HG02759 (cell line): Measurements from ENCODE around the gene KRTAP9-9.
"Not testable (repeated sequence)": the region's sequence is repeated elsewhere in the genome, so short reads cannot be mapped to it uniquely, and the experiment has no call there.

Experiments used
- ATAC-seq: cut with Tn5 transposase; IDR thresholded peaks from one replicate; pipeline ENCODE4 v1.9.1; 2021; ENCODE audit warnings: mild to moderate bottlenecking, moderate library complexity; ENCODE audit not compliant: unreplicated experiment

Gene KRTAP9-9

DNA sequence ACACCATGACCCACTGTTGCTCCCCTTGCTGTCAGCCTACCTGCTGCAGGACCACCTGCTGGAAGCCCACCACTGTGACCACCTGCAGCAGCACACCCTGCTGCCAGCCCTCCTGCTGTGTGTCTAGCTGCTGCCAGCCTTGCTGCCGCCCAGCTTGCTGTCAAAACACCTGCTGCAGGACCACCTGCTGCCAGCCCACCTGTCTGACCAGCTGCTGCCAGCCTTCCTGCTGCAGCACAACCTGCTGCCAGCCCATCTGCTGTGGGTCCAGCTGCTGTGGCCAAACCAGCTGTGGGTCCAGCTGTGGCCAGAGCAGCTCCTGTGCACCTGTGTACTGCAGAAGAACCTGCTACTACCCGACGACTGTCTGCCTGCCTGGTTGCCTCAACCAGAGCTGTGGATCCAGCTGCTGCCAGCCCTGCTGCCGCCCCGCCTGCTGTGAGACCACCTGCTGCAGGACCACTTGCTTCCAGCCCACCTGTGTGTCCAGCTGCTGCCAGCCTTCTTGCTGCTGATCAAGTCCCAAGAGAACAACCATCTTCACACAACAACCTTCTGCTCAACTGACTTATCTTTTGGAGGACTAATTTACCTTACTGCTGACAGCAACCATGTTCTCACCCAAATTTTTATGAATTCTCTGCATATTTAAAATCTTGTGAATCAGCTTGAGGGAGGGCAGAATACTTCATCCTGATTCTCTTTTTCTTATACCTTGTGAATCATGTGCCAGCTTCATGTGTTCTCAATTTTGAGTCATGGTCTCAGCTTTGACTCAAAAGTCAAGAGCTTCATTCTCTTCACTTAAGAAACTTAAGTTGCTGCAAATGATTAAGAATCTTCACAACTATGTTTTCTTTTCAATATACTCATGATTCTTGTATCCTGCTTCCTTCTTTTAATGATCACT lies at the start of gene KRTAP9-9:
TSS of gene KRTAP9-9 (plus strand) at position 4 of the 910 bp plus-strand sequence.
- ATAC-seq: not testable (repeated sequence)

DNA sequence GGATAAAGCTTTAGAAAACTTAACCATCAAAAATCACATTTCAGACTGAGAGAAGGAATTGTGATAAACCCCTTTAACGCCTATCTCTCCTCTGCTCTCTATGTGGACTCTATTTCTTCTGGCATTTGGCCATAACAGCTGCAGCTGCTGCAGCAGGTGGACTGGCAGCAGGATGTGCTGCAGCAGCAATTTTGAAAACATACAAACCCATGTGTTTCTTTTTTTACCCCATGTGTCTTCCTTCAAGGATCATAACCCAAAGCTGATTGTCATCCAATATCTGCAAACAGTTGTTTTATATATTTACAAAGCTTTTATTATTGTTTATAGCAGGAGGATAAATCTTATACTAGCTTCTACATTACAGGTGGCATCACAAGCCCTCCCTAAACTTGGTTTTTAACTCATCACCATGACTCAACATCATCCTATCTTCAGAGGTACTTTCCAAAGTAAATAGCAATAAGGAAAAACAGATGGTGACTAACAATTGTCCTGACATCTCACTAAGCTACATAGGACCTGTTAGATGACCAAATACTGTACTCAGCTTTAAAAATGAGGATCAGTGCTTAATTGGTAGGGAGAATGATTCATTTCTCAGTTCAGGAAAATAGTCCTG lies 43.2 kb upstream of the KRTAP9-9 start:
- ATAC-seq: no peak

DNA sequence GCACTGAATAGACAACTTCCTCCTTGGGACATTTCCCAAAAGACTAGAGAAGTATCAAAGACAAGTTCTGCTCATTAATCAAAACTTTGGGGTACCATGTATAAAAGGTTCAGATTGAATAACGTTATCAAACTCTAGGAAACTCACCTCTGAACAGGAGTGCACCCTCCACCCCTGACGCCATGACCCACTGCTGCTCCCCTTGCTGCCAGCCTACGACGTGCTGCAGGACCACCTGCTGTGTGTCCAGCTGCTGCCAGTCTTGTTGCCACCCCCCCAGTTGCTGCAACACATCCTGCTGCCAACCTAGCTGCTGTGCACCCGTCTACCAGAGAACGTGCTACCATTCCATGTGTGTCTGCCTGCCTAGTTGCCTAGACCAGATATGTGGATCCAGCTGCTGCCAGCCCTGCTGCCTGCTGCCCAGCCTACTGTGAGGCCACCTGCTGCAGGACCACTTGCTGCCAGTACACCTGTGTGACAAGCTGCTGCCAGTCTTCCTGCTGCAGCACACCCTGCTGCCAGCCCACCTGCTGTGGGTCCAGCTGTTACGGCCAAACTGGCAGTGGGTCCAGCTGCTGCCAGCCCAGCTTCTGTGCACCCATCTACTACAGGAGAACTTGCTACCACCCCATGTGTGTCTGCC lies 42.5 kb upstream of the KRTAP9-9 start:
- no peak for ATAC-seq

DNA sequence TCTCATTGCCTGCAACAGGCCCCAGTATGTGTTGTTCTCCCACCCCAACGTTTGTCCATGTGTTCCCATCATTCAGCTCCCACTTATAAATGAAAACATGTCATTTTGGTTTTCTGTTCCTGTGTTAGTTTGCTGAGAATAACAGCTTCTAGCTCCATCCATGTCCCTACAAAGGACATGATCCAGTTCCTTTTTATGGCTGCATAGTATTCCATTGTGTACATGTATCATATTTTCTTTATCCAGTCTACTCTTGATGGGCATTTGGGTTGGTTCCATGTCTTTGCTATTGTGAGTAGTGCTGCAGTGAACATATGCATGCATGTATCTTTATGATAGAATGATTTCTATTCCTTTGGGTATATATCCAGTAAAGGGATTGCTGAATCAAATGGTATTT lies 39.5 kb upstream of the KRTAP9-9 start:
- no peak for ATAC-seq

DNA sequence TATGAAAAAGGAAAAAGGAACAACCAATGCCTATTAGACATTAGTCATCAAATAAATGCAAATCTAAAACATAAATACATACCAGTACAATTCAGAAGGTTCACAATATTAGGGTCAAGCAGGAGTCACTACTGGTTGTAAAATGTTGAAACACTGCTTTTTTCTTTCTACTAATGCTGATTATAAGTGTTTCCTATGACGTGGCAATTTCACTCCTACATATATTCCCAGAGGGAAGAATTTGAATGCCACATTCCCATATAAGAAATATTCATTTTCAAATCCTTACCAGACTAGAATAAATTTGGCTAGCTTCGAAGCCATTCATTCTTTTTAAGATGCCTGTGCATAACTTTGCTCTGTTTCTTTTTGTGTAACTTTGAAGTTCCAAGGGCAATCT lies 31.4 kb upstream of the KRTAP9-9 start:
- no peak for ATAC-seq

DNA sequence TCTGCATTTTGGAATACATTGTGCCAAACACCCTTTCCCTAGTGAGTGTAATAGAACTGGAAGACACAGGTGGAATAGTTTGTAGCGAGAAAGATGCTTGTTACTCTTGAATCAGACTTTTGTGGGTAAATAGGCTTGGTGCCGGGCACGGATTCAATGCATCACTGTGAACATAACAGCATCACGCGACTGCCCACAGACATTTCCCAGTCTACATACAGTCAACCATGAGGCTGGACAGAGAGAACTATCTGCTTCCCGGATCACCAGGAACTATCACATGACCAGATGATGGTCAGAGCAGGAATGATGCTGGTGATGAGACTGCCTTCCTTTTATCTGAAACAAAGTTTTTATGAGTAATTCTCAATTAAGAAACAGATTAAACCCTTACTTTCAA lies 29.1 kb upstream of the KRTAP9-9 start:
- no peak for ATAC-seq

DNA sequence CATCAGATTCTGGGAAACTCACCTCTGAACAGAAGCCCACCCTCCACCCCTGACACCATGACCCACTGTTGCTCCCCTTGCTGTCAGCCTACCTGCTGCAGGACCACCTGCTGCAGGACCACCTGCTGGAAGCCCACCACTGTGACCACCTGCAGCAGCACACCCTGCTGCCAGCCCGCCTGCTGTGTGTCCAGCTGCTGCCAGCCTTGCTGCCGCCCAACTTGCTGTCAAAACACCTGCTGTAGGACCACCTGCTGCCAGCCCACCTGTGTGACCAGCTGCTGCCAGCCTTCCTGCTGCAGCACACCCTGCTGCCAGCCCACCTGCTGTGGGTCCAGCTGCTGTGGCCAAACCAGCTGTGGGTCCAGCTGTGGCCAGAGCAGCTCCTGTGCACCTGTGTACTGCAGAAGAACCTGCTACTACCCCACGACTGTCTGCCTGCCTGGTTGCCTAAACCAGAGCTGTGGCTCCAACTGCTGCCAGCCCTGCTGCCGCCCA lies 28.5 kb upstream of the KRTAP9-9 start, which contains the start of gene KRTAP9-2:
TSS of gene KRTAP9-2 (plus strand) at position 51 of the 498 bp plus-strand sequence. CDS start at position 58, 7 bp downstream.
- ATAC-seq: not testable (repeated sequence)

DNA sequence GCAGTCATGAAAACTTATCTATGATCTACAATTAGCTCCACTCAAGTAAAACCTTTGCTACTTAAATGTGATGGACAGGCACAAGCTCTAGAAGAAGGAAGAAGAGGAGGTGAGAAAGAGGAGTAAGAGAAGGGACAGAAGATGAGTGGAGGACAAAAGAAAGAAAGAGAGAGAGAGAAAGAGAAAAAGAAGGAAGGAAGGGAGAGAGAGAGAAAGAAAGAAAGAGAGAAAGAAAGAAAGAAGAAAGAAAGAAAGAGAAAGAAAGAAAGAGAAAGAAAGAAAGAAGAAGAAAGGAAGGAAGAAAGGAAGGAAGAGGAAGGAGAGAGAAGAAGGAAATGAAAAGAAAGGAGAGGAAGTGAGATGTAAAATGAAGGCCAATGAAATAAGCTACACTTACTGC lies 25.1 kb upstream of the KRTAP9-9 start:
- ATAC-seq: no peak

DNA sequence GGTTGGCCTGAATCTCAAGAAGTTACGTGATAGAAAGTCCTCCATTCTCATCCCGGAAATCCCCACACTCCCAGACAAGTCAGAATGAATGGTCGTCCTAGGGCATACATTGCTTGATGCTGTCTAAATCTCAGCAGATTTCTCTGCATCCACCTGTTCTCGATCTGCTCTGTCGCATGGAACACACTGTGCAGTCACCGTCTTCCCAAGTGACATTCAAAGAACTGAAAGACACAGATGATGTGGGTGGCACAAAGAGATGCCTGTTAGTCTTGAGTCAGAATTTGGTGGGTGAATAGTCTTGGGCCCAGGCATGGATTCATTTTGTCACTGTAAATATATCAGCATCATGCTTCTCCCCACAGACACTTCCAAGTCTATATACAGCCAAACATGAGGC lies 23.5 kb upstream of the KRTAP9-9 start:
- no peak for ATAC-seq

DNA sequence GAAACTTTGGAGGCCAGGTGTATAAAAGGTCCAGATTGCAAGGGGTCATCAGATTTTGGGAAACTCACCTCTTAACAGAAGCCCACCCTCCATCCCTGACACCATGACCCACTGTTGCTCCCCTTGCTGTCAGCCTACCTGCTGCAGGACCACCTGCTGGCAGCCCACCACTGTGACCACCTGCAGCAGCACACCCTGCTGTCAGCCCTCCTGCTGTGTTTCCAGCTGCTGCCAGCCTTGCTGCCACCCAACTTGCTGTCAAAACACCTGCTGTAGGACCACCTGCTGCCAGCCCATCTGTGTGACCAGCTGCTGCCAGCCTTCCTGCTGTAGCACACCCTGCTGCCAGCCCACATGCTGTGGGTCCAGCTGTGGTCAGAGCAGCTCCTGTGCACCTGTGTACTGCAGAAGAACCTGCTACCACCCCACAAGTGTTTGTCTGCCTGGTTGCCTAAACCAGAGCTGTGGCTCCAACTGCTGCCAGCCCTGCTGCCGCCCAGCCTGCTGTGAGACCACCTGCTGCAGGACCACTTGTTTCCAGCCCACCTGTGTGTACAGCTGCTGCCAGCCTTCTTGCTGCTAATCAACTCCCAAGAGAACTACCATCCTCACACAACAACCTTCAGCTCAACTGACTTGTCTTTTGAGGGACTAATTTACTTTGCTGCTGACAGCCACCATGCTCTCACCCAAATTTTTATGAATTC lies 22.6 kb upstream of the KRTAP9-9 start, which contains the start of gene KRTAP9-3:
TSS of gene KRTAP9-3 (plus strand) at position 51 of the 707 bp plus-strand sequence. CDS start at position 104, 53 bp downstream.
- not testable (repeated sequence) for ATAC-seq

DNA sequence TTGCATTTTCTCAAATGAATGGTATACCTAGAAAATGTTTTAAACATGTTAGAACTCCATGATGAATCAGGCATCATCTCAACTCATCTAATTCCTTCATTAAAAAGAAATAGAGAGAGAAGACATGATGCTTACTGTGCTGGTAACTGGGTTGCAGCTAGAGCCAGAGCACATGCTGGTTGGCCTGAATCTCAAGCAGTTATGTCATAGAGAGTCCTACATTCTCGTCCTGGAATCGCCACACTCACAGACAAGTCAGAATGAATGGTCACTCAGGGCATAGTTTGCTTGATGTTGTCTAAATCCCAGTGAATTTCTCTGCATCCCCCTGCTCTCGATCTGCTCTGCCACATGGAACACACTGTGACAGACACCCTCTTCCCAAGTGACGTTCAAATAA lies 18.1 kb upstream of the KRTAP9-9 start:
- not testable (repeated sequence) for ATAC-seq

DNA sequence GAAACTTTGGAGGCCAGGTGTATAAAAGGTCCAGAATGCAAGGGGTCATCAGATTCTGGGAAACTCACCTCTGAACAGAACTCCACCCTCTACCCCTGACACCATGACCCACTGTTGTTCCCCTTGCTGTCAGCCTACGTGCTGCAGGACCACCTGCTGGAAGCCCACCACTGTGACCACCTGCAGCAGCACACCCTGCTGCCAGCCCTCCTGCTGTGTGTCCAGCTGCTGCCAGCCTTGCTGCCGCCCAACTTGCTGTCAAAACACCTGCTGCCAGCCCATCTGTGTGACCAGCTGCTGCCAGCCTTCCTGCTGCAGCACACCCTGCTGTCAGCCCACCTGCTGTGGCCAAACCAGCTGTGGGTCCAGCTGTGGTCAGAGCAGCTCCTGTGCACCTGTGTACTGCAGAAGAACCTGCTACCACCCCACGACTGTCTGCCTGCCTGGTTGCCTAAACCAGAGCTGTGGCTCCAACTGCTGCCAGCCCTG lies 17.2 kb upstream of the KRTAP9-9 start, which contains the start of gene KRTAP9-8:
TSS of gene KRTAP9-8 (plus strand) at position 51 of the 489 bp plus-strand sequence. CDS start at position 104, 53 bp downstream.
- ATAC-seq: not testable (repeated sequence)

DNA sequence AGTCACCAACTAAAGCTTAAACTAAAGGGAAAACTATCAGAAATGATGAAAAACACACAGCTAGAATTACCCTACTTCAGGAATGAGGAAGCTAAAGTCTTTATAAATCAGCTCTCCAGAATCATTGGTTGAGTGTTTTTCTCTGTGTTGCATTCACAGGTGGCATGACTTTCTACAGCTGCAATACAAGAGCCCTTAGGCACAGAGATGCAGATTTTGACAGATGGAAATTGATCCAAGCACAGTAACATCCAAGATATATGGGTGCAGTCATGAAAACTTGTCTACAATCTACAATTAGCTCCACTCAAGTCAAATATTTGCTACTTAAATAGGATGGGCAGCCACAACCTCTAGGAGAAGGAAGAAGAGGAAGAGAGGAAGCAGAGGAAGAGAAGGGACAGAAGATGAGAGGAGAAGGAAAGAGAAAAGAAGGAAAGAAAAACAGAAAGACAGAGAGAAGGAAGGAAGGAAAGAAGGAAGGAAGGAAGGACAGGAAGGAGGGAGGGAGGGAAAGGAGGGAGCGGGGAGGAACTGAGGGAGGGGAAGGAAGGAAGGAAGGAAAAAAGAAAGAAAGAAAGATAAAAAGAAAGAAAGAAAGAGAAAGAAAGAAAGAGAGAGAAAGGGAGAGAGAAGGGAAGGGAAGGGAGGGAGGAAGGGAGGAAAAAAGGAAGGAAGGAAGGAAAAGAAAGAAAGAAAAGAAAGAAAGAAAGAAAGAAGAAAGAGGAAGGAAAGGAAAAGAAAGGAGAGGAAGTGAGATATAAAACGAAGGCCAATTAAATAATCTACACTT lies 8.0 kb upstream of the KRTAP9-9 start:
- not testable (repeated sequence) for ATAC-seq

DNA sequence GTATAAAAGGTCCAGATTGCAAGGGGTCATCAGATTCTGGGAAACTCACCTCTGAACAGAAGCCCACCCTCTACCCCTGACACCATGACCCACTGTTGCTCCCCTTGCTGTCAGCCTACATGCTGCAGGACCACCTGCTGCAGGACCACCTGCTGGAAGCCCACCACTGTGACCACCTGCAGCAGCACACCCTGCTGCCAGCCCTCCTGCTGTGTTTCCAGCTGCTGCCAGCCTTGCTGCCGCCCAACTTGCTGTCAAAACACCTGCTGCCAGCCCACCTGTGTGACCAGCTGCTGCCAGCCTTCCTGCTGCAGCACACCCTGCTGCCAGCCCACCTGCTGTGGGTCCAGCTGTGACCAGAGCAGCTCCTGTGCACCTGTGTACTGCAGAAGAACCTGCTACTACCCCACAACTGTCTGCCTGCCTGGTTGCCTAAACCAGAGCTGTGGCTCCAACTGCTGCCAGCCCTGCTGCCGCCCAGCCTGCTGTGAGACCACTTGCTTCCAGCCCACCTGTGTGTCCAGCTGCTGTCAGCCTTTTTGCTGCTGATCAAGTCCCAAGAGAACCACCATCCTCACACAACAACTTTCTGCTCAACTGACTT lies 5.4 kb upstream of the KRTAP9-9 start, which contains the start of gene KRTAP9-4:
TSS of gene KRTAP9-4 (plus strand) at position 51 of the 604 bp plus-strand sequence. CDS start at position 85, 34 bp downstream.
- ATAC-seq: not testable (repeated sequence)

DNA sequence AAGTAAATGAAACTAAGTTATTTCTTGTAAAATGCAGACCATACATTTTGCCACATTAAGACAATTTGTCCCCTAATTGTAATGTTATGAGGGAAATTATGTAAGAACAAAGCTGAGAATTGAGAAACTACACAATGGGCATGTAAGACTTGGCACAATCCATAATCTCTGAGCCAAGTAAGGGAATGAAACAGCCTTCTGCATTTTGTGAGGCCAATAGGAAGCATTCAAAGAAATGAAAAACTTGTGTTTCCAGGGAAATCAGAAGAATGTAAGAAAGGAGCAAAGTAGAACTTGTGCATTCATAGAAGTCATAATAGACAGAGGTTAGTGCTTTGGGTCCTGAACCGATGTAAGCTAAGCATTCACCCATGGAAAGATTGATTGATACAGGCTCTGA lies 3.9 kb upstream of the KRTAP9-9 start:
- no peak for ATAC-seq

DNA sequence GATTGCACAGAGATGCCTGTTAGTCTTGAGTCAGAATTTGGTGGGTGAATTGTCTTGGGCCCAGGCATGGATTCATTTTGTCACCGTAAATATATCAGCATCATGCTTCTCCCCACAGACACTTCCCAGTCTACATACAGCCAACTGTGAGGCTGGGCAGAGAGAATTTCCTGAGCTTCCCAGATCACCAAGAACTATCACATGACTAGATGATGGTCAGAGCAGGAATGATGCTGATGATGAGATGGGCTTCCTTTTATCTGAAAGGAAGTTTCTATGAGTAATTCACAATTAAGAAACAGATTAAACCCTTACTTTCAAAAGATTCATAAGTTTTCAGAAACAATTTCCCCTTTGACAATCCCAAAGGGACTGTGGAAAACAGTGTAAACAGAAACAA lies 323 bp upstream of the KRTAP9-9 start:
- no peak for ATAC-seq

DNA sequence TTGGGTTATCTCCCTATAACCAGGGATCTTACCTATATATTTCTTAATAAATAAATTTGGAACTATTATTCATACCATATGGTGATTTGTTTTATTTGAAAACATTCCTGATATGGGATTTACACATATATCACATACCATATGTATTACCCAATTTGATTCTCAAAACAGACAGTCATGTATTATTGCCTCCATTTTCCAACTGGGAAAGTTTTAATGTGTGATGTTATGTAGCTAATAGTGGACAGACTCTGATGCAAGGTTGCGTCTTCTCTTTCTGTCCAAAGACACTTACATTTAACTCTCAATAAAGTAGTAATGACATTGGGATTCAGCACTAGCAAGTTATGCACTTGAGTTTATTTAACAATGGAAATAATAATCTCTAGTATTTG lies 1.1 kb downstream of the KRTAP9-9 start:
- ATAC-seq: no peak

DNA sequence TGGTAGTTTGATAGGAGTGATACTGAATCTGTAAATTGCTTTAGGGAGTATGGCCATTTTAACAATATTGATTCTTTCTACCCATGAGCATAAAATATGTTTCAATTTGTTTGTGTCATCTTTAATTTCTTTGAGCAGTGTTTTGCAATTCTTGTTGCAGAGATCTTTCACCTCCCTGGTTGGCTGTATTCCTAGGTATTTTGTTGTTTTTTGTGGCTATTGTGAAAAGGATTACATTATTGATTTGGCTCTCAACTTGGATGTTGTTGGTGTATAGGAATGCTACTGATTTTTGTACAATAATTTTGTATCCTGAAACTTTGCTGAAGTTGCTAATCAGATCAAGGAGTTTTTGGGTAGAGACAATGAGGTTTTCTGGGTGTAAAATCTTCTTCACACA lies 3.2 kb downstream of the KRTAP9-9 start:
- no peak for ATAC-seq

DNA sequence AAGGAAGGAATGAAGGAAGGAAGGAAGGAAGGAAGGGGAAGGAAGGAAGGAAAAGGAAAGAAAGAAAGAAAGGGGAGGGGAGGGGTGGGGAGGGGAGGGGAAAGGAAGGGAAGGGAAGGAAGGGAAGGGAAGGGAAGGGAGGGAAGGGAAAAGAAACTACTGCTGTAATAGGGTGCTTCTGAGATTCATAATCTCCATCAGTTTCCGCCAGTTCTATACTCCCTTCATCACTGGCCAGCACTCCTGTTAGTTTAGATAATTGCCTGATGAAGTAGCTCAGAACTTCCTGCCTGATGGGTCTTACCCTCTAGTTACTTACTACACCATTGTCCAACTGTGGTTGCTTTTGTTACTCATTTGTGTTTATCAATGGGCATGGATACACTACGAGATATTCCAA lies 8.0 kb downstream of the KRTAP9-9 start:
- ATAC-seq: no peak
